Stomach (tissue), 9 donors: ENCODE measurements around the gene PALLD. TPM values are rescaled to one million over a fixed set of nuclear protein-coding genes. Genes with fewer than 3 reads are reported as not detected.
"Not testable (repeated sequence)": the region's sequence is repeated elsewhere in the genome, so short reads cannot be mapped to it uniquely, and the experiment has no call there.

Experiments
- DNase-seq, 2 donors: peaks; one replicate each; pipeline versions ENCODE4 v3.0.0 to v3.0.0-alpha.2; 2013 to 2019
- H3K27ac ChIP-seq, 5 donors: fragments of 200-600 bp in 4 of 5; sonication (generic) in 4 of 5; one replicate each; pipeline ENCODE4 v1.5.1; 2013 to 2019; ENCODE audit warnings: mild to moderate bottlenecking in 1 of 5, moderate library complexity in 1 of 5
- H3K27me3 ChIP-seq, 3 donors: fragments of 200-600 bp; sonication (generic); one replicate each; pipeline ENCODE4 v1.5.1; 2017 to 2019; ENCODE audit warnings: mixed run types in 1 of 3
- H3K36me3 ChIP-seq, 4 donors: fragments of 200-600 bp; sonication (generic); 1 replicate in 3 of 4; 2 replicates in 1 of 4; pipeline ENCODE4 v1.5.1; 2016 to 2019
- H3K4me1 ChIP-seq, 4 donors: fragments of 200-600 bp; sonication (generic); one replicate each; pipeline ENCODE4 v1.5.1; 2016 to 2019
- H3K4me3 ChIP-seq, 4 donors: fragments of 200-600 bp; sonication (generic) in 3 of 4; one replicate each; pipeline ENCODE4 v1.5.1; 2016 to 2019; ENCODE audit warnings: mild to moderate bottlenecking in 1 of 4
- H3K9me3 ChIP-seq, 4 donors: fragments of 200-600 bp; sonication (generic); one replicate each; pipeline ENCODE4 v1.5.1; 2016 to 2019
- EP300 ChIP-seq: sonication (generic); formaldehyde crosslinking; IDR thresholded peaks from one replicate; pipeline ENCODE4 v1.6.1; 2017; ENCODE audit warnings: antibody characterized with exemption
- POLR2A ChIP-seq, 4 donors: fragments of 450-650 bp; IDR thresholded peaks; one replicate each; pipeline ENCODE4 v1.6.1; 2016; ENCODE audit warnings: antibody characterized with exemption in 4 of 4, control low read depth in 2 of 4, mild to moderate bottlenecking in 1 of 4, moderate library complexity in 1 of 4
- POLR2AphosphoS5 ChIP-seq, 3 donors: sonication (generic); formaldehyde crosslinking; IDR thresholded peaks; one replicate each; pipeline ENCODE4 v1.6.1; 2016; ENCODE audit warnings: antibody characterized with exemption in 3 of 3
- WGBS, 5 donors: extraction: QIAGEN DNeasy Blood & Tissue Kit in 3 of 5; methylation state at CpG; one replicate each; pipeline versions ENCODE4 v1.1.5 to v1.1.7; 2013 to 2018; 5-methylcytosine and 5-hydroxymethylcytosine counted together
- intact Hi-C: fragments of 100-400 bp; cut with DNase I; formaldehyde crosslinking; loops from one replicate; pipeline ENCODE4 v1.15.1; 2023; ENCODE audit warnings: low total_unique reads
- polyA plus RNA-seq, 3 donors: library from polyadenylated mRNA; stranded (reverse); fragments of 200-250 nt; gene quantifications; one replicate each; pipeline ENCODE4 v1.2.3, GENCODE V29; 2013
- total RNA-seq, 5 donors: library from RNA; depleted of rRNA; stranded (reverse); fragments of >200 nt; gene quantifications; one replicate each; pipeline versions ENCODE4 v1.1.0 to v1.2.3, GENCODE V29; 2014 to 2016
- TF ChIP-seq, protein P1 (sequence below), 7 experiments: fragments of 450-650 bp in 4 of 7; fragments of 200-600 bp in 3 of 7; sonication (generic) in 3 of 7; IDR thresholded peaks; one replicate each; pipeline ENCODE4 v1.5.1; 2016 to 2019; ENCODE audit warnings: antibody characterized with exemption in 7 of 7, control low read depth in 2 of 7, mild to moderate bottlenecking in 1 of 7
- donor health status: healthy with polysubstance abuse.
- donor health status: Bipolar disorder and iron deficiency.
- donor health status: healthy.

Gene PALLD
- total and polyA plus RNA-seq, 8 donors, result 75.9 to 984 (median 206) TPM

DNA sequence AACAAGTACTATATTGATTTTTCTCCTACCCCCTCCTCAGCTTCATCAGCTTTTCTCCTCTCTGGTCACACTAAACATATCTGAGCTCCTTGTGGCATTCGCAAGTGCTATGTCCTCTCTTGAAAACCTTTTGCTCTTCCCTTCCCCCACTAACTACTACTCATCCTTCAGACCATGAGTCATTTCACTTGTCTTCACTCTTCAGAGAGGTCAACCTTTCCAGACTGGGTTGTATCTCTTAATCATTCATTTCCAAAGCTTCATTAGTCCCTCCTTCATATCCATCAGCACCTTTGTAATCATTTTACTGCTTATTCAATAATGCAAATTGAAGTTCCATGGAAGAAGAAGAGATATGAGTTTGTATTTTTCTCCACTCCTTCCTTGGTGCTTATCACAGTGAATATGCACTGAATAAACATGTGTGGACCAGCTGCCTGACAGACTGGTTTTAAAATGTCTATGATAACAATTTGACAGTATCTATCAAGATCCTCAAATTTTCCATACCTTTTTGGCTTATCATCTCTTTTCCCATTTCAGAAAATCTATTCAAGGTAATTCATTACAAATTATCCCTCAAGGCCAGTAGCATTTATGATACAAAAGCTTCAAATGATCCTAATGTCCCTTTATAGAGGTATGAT is 45.0 kb upstream of the PALLD start:
- H3K27me3 ChIP-seq, result no peaks in the 10 kb centered on the region
- H3K9me3 ChIP-seq, result no peaks in the 10 kb centered on the region
- DNase-seq, result no peak
- WGBS, 5 donors, result 74 to 90% (median 77%) methylated on average over 1 of the region's 1 CpG
- H3K27ac ChIP-seq, result no peak overlapping the region
- peaks cover 6 to 50% (median 31%) of the 10 kb centered on the region in 4 donors for H3K36me3 ChIP-seq
- H3K4me3 ChIP-seq, result no peak overlapping the region
- TF ChIP-seq POLR2AphosphoS5 (IDR thresholded peaks at IDR 0.05) (no peak), EP300 (no peak), POLR2A (IDR thresholded peaks at IDR 0.05) (no peak)
- TF ChIP-seq, protein P1, sequence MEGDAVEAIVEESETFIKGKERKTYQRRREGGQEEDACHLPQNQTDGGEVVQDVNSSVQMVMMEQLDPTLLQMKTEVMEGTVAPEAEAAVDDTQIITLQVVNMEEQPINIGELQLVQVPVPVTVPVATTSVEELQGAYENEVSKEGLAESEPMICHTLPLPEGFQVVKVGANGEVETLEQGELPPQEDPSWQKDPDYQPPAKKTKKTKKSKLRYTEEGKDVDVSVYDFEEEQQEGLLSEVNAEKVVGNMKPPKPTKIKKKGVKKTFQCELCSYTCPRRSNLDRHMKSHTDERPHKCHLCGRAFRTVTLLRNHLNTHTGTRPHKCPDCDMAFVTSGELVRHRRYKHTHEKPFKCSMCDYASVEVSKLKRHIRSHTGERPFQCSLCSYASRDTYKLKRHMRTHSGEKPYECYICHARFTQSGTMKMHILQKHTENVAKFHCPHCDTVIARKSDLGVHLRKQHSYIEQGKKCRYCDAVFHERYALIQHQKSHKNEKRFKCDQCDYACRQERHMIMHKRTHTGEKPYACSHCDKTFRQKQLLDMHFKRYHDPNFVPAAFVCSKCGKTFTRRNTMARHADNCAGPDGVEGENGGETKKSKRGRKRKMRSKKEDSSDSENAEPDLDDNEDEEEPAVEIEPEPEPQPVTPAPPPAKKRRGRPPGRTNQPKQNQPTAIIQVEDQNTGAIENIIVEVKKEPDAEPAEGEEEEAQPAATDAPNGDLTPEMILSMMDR (IDR thresholded peaks at IDR 0.05), result no peak
- intact Hi-C loops, result no loop called here
- H3K4me1 ChIP-seq, result peaks cover 0 to 5% (median 0%) of the 10 kb centered on the region in 4 donors

DNA sequence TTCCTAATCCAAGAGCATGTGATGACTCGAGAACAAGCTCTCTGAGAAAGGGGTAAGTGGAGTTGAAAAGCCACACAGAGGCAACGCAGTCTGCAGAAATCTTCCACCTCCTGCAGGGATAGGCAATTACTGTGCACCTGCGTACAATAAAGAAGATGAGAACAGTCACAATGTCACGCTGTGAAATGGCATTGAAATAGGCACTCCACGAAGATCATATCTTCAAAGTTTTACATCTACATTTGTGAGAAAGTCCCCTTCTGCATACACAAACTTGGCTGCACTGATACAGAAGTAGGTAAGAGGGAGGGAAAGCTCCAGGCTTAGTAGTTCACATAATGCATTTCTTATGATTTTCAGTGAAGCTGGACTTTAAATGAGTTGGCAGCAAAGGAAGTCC is 43.7 kb upstream of the PALLD start:
- 80 to 91% (median 82%) methylated on average over 5 of the region's 5 CpGs for WGBS, 5 donors
- no peak for DNase-seq
- H3K27me3 ChIP-seq, result no peaks in the 10 kb centered on the region
- H3K4me3 ChIP-seq, result no peak overlapping the region
- H3K4me1 ChIP-seq, result peaks cover 0 to 5% (median 0%) of the 10 kb centered on the region in 4 donors
- TF ChIP-seq EP300 (no peak), POLR2AphosphoS5 (IDR thresholded peaks at IDR 0.05) (no peak), POLR2A (IDR thresholded peaks at IDR 0.05) (no peak)
- TF ChIP-seq, protein P1 (IDR thresholded peaks at IDR 0.05), result no peak
- intact Hi-C loops, result no loop called here
- peaks cover 6 to 48% (median 28%) of the 10 kb centered on the region in 4 donors for H3K36me3 ChIP-seq
- no peak overlapping the region for H3K27ac ChIP-seq
- H3K9me3 ChIP-seq, result no peaks in the 10 kb centered on the region

DNA sequence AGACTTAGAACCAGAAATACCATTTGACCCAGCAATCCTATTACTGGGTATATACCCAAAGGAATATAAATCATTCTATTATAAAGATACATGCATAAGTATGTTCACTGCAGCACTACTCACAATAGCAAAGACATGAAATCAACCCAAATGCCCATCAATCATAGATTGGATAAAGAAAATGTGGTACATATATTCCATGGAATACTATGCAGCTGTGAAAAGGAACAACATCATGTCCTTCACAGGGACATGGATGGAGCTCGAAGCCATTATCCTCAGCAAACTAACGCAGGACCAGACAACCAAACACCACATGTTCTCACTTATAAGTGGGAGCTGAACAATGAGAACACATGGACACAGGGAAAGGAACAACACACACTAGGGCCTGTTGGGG is 38.6 kb upstream of the PALLD start:
- peaks cover 13 to 38% (median 31%) of the 10 kb centered on the region in 4 donors for H3K36me3 ChIP-seq
- H3K4me3 ChIP-seq, H3K27ac ChIP-seq, H3K9me3 ChIP-seq, DNase-seq, intact Hi-C loops, H3K27me3 ChIP-seq, H3K4me1 ChIP-seq: not testable (repeated sequence)
- WGBS, 5 donors, result 88 to 99% (median 97%) methylated on average over 2 of the region's 2 CpGs

DNA sequence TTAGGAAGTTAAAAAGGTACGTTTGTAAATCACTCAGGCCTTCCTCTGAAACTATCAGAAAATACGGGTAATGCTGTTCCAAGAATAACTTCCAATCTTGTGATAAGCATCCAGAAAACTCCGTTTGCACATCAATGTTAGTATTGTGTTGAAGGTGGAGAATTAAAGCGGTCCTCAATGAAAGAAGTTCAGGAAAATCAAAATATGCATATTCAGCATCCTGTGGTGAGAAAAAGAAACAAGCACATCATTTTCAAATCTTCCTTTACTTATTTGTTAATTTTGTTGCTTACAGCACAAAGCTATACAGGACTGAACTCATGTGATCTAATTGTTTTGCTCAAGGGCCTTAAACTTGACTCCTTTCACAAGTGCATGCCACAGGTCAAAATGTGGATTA is 35.0 kb upstream of the PALLD start:
- Histone ChIP-seq H3K9me3 (no peaks in the 10 kb centered on the region), H3K36me3 (peaks cover 7 to 33% (median 24%) of the 10 kb centered on the region in 4 donors), H3K27me3 (no peaks in the 10 kb centered on the region), H3K4me3 (no peak overlapping the region), H3K27ac (no peak overlapping the region), H3K4me1 (no peaks in the 10 kb centered on the region)
- DNase-seq, result no peak
- TF ChIP-seq EP300 (no peak), POLR2A (IDR thresholded peaks at IDR 0.05) (no peak)
- WGBS, 5 donors, result 39 to 60% (median 53%) methylated on average over 4 of the region's 4 CpGs
- intact Hi-C loops, result no loop called here

DNA sequence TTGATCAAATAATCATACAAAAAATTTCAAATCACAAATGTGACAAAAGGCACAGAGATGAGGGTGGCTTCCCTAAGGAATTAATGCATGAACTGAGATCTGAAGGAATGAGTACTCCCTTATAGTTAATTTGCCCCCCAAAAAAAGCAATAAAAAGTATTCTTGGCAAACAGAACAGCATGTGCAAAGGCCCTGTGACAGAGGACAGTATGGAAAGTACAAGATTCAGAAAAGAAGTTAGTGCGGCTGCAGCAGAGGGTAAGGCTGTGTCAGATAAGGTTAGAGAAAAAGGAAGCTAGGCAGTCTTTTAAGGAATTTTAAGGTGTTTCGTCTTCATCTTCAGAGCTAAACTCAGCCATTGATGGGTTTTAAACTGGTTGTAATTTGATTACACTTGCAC is 23.9 kb upstream of the PALLD start:
- no peak overlapping the region for H3K4me3 ChIP-seq
- peaks cover 0 to 37% (median 0%) of the 10 kb centered on the region in 4 donors for H3K4me1 ChIP-seq
- DNase-seq, result no peak
- TF ChIP-seq POLR2A (IDR thresholded peaks at IDR 0.05), result no peak
- no peak overlapping the region for H3K27ac ChIP-seq
- 95 to 99% (median 98%) methylated on average over 2 of the region's 2 CpGs for WGBS, 5 donors
- no peaks in the 10 kb centered on the region for H3K27me3 ChIP-seq
- H3K36me3 ChIP-seq, result peaks cover 9 to 52% (median 37%) of the 10 kb centered on the region in 4 donors
- intact Hi-C loops, result no loop called here
- no peaks in the 10 kb centered on the region for H3K9me3 ChIP-seq

DNA sequence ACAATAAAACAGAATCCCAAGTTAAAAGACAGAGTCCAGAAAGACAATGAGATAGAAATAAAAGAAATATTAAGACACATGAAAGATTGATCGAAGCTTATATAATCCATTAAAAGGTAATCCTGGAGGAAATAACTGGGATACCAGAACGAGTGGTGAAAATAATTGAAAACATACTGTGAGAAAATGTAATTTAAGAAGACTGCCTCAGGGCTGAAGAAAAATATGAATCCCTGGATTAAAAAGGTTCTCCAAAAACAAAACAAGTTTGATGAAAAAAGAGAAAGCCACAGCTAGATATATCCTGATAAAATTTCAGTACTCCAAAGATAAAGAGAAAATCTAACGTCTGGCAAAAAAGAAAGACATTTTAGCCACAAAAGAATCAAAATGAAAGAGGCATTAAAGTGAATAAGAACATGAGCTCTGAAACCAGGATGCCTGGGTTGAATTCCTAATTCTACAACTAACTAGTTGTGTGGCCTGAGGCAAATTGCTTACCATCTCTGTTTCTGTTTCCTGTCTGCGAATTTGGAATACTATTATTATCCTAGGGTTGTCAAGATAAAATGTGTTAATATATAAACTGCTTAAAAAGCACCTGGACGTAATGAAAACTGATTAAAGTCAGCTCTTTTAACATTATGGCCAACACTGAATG is 22.1 kb upstream of the PALLD start:
- Histone ChIP-seq H3K36me3 (peaks cover 9 to 36% (median 28%) of the 10 kb centered on the region in 4 donors), H3K4me1 (peaks cover 0 to 55% (median 5%) of the 10 kb centered on the region in 4 donors), H3K4me3 (no peak overlapping the region), H3K27me3 (no peaks in the 10 kb centered on the region), H3K27ac (no peak overlapping the region), H3K9me3 (no peaks in the 10 kb centered on the region)
- intact Hi-C loops, result no loop called here
- TF ChIP-seq, protein P1 (IDR thresholded peaks at IDR 0.05), result no peak
- TF ChIP-seq POLR2A (IDR thresholded peaks at IDR 0.05), result no peak
- no peak for TF ChIP-seq EP300
- no peak for TF ChIP-seq POLR2AphosphoS5 (IDR thresholded peaks at IDR 0.05)
- DNase-seq, result no peak
- WGBS, 5 donors, result 48 to 59% (median 53%) methylated on average over 5 of the region's 5 CpGs
